Erythroblast (primary cell): ENCODE results near the gene RNF26.

Experiments
- DNase-seq, 2 experiments: peaks; one replicate each; lab custom pipeline; 2025; lab: John Stamatoyannopoulos, UW
- GATA1 ChIP-seq: IDR thresholded peaks from 2 replicates; pipeline ENCODE4 v1.6.1; 2011; ENCODE audit warnings: low read depth, mild to moderate bottlenecking, control low read depth, low read length, moderate library complexity
- POLR2A ChIP-seq: IDR thresholded peaks from 2 replicates; pipeline ENCODE4 v1.6.1; 2011; ENCODE audit warnings: mild to moderate bottlenecking, low read length

The RNF26 gene

DNA sequence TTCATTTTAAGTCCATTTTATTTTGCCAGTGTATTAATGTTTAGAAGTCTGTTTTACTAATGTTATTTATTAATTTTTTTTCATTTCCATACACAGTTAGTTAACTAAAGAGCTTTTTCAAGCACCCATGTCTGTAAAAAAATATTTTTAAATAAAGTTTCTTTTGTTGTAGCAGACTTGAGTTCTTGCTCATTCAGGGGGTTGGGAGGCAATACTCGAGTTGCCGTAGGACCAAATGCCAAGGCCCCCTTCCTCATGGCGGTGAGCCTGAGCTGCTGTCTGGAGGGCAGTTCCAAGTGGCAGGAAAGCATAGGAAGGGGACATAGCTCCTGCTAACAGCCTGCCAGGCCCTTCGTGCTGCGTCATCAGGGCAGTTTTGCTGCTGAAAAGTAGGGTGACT lies 26.4 kb upstream of the RNF26 start:
- no peak for TF ChIP-seq POLR2A
- TF ChIP-seq GATA1: no peak
- DNase-seq: no peak

DNA sequence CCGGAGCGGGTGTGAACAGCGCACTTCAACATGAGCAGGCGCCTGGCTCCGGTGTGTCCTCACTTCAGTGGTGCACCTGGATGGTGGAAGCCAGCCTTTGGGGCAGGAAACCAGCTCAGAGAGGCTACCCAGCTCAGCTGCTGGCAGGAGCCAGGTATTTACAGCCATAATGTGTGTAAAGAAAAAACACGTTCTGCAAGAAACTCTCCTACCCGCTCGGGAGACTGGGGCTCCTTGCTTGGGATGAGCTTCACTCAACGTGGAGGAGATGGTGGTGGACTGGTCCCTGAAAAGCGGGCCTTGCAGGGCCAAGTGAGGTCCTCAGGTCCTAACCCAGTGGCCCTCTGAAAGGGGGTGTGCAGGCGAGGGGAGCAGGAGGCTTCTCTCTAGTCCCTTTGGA lies 24.9 kb upstream of the RNF26 start:
- no peak for DNase-seq
- no peak for TF ChIP-seq POLR2A
- TF ChIP-seq GATA1: no peak

DNA sequence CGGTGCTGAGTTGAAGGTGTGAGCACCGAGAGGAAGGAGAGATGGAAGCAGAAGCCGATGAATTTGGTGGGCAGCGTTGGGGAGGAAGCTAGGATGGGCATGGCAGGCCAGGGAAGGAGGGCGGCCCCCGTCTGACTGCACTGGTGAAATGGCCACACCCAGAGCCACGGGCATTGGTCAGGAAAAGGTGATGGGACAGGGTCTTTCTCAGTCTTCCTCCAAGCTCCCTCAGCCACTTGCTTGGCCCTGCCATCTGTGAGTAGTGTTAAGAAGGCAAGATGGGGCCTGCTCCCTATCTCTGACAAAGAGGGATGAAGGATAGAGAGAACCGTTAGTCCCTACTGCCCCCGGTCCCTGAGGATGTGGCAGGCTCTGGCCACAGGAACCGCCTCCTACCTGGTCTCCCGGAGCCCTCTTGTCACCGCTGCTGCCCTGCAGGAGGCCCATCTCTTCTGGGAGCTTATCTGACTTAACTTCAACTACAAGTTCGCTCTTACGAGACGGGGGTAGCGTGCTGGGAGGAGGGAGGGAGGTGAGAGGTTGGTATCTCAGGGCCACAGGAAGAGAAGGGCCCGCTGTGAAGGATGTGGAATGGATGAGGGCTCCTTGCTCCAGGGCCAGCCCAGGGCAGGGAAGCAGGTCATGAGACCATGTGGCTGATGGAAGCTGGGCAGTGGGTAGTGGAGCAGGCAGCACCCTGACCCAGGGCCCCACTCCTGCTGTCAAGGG lies 24.2 kb upstream of the RNF26 start:
- no peak for TF ChIP-seq POLR2A
- no peak for TF ChIP-seq GATA1
- DNase-seq: no peak

DNA sequence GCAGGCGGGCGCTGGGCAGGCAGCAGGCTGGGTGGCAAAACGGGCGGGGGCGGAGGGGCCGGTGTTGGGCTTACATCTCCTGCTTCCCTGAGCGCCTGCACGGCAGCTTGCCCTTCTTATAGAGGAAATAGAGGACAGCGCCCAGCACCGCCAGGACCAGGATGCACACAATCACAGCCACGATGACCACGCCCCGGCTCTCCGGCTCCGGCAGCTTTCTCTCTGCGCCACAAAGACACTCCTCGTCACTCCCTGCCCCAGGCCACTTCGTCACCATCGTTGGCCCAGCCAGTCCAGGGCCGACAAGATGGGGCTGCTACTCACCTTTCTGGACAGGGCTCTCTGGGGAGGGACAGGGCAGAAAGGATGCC lies 23.7 kb upstream of the RNF26 start:
- no peak for TF ChIP-seq GATA1
- TF ChIP-seq POLR2A: no peak
- DNase-seq: no peak

DNA sequence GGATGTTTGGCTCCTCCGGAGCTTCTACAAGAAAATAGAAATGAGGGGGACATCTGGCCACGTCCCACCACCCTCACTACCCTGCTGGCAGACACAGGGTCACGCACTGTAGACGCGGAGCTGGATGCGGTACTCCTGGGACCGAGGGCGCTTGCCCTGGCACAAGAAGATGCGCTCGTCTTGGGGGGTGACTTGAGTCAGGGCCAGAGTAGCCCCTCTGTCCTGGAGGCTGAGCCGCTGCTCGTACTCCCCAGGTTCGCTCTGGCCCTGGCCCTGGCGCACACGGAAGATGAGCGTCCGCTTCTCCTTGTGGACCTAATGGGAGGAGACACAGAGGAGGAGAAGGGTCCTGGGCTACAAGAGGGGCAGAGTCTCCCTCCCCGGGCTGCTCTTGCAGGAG lies 19.6 kb upstream of the RNF26 start:
- DNase-seq: no peak
- TF ChIP-seq GATA1: no peak
- TF ChIP-seq POLR2A: no peak

DNA sequence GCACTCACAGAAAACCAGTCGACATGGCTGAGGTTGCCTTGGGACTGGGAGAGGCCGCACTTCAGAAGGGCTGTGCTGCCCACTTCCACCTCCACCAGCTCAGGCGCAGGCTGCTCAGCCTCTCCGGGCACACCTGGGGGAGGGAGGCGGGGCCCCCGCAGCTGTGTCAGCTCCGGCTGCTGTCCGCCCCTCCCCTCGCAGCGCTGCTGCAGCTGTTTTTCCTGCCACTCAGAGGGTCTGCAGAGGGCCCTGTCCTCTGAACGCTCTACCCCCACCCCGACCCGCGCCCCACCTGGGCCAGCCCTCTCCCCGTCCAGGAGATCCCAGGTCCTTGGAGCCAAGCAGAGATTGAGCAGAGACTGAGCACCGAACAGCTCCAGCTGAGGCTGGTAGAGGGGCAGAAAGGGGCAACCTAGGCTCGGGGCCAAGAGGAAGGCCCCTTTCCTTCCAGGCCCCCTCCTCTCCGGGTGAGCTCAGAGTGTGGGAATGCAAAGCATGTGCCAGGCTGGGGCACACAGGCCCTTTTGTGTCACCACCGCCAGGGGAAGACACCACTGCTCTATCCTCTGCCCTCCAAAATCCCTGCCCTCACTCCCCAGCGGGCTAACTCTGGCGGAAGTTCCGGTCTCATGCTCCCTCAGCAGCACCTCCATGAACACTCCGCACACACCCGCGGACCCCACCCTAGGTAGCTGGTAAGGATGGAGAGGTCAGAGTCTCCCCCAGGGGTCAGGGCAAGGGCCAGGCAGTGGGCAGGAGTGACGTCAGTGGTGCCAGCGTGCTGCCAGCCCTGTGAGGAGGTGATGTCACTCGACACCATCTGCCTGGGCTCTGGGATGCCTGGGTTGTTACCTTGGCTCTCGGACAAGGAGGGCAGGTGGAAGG lies 19.0 kb upstream of the RNF26 start:
- no peak for DNase-seq
- no peak for TF ChIP-seq POLR2A

DNA sequence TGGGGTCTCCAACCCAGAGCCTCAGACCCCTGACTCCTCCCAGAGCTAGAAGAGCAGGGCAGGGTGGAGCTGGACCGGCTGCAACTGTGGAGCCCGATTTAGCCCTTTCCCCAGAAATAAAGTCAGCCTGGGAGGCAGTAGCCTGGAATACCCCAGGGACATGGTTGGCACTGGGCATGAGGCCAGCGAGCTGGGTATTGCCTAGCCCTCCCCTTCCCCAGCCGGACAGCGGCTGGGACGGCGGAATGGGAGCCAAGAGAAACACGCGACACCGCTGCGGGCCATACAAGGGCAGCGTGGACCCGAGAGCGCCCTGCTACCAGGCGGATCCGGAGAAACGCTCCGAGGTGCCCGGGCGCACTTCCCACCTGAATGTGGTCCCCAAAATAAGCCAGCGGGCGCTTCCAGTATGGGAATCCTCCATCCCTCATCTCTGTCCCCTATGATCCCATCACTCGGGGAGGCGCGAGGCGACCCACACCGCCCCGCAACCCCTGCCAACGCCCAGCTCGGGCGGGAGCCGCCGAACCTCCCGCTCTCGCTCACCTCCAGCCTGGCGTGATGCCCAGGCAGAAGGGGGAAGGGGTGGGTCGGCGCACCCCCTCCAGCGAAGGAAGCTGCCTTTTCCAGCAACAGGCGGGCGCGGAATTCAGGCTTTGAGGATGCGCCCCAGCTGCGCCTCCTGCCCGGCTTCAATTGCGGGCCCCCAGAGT lies 18.2 kb upstream of the RNF26 start:
- TF ChIP-seq POLR2A: no peak
- no peak for TF ChIP-seq GATA1
- no peak for DNase-seq

DNA sequence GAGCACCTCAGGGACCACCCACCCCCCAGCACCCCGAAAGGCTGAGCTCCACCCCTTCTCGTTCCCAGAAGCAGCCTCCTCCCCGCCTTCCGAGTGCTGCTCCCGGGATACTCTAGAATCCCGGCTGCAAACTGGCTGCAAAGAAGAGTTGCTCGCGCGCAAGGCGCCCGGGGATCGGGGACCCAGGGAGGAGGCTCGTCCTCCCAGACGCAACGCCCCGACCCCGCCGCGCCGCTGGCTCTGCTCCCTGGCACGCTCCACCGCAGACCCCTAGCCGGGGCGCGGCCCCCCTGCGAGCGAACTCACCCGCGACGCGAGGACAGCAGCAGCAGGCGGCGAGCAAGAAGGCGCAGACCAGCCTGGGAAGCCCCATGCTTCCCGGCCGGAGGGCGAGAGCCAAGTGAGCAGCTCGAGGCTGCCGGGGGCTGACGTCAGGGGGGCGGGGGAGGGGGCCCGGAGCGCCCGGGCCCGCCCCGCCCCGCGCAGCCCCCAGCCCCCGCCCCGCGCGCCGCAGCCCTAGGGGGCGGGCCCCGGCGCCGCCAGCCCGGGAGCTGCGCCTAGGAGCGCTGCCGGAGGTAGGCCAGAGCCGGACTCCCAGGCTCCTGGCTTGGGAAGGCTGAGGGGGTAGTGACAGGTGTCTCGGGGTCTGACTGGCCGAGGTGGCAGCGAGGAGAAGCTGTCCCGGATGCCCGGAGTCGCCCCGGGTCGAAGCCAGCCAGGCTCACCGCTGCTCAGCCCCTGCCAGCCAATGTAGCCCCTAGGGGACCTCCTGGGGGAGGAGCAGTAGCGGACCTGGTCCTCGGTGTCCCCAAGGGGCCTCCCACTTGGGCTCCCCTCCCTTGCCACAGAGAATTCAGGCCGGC lies 17.4 kb upstream of the RNF26 start, which contains the start of gene MCAM:
Gene MCAM, minus strand, starts transcription at position 402 of the 863 bp plus-strand sequence. Its CDS starts 29 bp downstream, at position 373.
- TF ChIP-seq POLR2A (no peak), GATA1 (no peak)
- no peak for DNase-seq

DNA sequence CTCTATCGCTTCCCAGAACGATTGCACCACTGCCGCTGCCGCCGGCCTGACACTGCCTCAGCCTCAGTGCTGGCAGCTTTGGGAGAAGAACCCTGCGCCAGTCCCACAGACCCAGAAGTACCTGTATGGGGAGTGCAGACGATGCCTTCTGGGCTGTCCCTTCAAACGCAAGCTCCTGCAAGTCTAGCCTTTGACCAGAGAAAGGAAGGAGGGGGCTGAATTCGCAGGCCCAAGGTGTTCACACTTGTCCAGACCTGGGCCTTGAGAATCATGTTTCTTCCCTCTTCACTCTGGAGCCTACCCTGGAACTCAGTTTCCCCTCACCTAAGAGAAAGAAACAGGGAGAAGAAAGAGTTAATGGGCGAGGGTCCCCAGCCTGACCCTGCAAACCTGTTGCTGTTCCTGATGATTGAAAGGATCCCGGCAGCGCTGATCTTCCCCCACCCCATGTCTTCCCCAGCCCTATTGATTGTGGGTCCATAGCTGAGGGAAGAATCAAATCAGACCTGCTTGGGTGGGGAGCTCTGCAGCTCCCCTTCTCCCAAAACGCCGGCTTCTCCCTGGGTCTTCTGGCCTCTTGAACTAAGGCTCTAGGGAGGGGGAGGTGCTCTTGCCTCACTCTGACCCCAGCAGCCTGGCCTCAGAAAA lies 16.6 kb upstream of the RNF26 start:
- no peak for DNase-seq
- TF ChIP-seq POLR2A (no peak), GATA1 (no peak)

DNA sequence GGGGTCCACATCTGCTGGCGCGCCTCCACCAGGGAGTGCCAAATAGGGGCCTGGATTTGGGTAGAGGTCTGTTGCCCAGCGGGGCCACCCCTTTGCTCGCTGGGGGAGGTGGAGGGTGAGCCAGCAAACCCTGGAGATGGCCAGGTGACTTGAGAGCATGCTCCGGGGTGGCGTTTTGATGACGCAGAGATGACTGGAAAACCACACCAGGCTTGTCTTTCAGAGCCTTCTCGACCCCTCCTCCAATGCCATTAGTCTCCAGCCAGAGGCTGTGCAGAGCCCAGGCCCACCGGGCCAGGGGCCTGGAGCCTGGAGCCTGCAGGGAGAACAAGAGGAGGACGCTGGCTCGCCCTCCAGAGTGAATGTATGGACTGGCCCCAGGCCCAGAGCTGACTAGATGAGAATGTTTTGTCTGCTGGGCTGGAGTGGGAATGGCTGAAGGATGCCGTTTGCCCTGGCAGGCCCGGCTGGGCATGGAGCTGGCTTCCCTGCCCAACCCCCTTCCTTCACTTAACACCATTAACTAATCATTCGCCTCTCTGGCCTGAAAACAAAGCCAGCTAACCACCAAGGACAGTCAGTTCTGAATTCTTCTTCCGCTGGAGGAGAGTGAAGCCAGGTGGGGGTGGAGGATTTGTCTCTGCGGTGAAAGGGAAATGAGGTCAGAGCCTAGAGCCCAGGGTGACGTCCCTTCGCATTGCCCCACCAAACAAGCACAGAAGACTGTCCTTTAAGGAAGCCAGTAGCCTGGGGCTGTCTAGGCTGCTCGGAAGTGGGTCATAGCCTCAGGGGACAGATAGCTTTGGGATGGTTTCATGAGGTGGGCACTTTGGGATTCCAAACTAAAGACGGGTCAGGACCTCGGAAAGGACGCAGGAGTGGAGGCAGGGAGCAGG lies 15.8 kb upstream of the RNF26 start:
- no peak for DNase-seq
- no peak for TF ChIP-seq GATA1
- no peak for TF ChIP-seq POLR2A

DNA sequence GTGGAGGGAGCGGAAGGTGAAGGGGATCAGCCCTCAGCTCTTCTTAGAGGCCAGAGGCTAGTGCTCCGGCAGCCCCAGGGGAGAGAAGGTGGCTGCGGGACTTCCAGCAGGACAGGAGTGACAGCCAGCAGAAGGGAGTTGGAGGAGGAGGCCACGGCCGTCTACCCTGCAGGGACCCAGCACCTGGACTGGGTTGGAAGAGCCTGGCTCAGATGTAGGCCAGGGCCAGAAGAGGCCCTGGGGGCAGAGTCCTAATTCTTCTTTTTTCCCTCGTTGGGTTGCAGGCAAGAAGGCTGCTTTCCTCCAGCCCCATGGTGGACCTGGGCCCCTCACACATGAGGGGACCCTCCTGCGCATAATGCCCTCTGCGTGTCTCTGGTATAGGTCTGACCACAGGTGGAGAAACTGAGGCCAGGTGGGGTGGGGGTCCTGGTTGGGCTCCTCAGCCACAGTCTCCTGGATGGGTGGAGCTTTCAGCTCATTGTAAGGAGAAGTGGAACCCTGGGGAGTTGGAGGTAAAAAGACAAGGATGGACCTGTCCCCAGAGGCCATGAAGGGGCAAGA lies 15.1 kb upstream of the RNF26 start:
- DNase-seq: no peak
- TF ChIP-seq GATA1 (no peak), POLR2A (no peak)

DNA sequence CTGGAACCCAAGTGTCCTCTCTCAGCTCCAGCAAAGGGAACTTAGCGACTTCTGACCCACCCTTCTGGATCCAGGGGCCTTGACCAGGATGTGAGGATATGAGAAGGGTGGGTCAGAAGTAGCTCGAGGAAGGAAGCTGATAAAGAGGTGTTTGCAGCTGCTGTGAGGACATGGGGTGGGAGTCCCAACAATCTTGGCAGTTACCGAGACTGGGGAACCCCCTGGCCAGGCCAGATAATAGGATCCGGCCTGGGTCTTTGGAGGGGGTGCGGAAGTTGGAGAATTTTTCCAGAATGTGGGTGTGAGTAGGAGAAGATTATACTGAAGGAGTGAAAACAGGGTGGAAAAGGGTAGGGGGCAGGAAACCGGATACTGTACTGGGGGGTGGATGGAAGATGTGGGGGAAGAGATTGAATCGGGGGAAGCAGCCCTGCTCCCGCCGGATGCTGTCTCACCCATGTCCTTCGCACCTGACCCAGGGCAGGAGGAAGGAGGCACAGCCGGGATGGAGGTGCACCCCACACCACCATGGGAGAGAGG lies 14.6 kb upstream of the RNF26 start:
- DNase-seq: no peak
- no peak for TF ChIP-seq POLR2A
- TF ChIP-seq GATA1: no peak
